GM10266 (cell line): ENCODE results near the gene ATRN.
"Not testable (repeated sequence)": the region's sequence is repeated elsewhere in the genome, so short reads cannot be mapped to it uniquely, and the experiment has no call there.

ENCODE experiments used
- DNase-seq: peaks from one replicate; pipeline ENCODE4 v3.0.0; 2012; ENCODE audit errors: extremely low spot score
- TF ChIP-seq, protein P1 (sequence below): IDR thresholded peaks from 2 replicates; pipeline ENCODE4 v1.5.1; 2012; ENCODE audit warnings: mild to moderate bottlenecking, low read depth; ENCODE audit not compliant: control insufficient read depth, insufficient read depth; ENCODE audit errors: missing control alignments

Gene ATRN

DNA sequence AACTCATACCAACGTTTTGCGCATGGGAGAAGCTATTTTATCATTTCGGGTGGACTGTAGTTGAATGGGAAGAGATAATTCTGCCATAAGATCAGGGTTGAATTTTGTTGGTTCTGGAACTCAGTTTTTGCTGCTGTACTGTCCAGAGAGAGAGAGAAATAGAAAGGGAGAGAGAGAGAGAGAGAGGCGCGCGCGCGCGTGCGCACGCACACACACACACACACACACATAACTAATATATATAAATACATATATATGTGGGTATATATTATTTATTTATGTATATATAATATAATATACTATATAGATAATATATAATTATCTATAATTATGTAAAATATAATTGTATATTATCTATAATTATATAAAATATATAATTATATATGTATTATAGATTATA is 21.9 kb downstream of the ATRN start:
- TF ChIP-seq, protein P1, sequence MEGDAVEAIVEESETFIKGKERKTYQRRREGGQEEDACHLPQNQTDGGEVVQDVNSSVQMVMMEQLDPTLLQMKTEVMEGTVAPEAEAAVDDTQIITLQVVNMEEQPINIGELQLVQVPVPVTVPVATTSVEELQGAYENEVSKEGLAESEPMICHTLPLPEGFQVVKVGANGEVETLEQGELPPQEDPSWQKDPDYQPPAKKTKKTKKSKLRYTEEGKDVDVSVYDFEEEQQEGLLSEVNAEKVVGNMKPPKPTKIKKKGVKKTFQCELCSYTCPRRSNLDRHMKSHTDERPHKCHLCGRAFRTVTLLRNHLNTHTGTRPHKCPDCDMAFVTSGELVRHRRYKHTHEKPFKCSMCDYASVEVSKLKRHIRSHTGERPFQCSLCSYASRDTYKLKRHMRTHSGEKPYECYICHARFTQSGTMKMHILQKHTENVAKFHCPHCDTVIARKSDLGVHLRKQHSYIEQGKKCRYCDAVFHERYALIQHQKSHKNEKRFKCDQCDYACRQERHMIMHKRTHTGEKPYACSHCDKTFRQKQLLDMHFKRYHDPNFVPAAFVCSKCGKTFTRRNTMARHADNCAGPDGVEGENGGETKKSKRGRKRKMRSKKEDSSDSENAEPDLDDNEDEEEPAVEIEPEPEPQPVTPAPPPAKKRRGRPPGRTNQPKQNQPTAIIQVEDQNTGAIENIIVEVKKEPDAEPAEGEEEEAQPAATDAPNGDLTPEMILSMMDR: no peak

DNA sequence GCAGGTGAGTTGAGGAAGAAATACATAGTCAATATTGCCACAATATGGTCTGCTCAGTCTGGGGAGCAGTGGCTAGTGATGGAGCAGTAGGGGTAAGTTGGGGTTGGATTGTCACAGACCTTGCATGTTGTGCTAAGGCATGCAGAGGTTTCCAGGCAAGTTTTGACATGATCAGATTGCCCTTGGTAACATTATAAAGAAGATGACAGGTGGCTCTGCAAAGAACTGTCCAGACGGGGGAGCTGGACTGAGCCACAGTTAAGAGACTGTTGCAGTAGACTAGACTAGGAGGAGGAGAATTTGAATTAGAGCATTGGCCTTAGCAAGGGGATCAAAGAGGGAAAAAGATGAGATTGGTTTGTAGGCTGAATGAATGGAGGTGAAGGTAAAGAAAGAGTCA is 23.4 kb downstream of the ATRN start:
- DNase-seq: no peak
- TF ChIP-seq, protein P1: no peak

More for the DNA sequence above, 21.9 kb downstream of the ATRN start:
- no peak for DNase-seq

- TF ChIP-seq, protein P1: no peak
- DNase-seq: no peak
These were observed 32.1 kb downstream of the ATRN start for GRCh38 chr20:3502878-3503277.

GRCh38 chr20:3505148-3505547 is 34.3 kb downstream of the ATRN start:
- DNase-seq: no peak
- TF ChIP-seq, protein P1: no peak

DNA sequence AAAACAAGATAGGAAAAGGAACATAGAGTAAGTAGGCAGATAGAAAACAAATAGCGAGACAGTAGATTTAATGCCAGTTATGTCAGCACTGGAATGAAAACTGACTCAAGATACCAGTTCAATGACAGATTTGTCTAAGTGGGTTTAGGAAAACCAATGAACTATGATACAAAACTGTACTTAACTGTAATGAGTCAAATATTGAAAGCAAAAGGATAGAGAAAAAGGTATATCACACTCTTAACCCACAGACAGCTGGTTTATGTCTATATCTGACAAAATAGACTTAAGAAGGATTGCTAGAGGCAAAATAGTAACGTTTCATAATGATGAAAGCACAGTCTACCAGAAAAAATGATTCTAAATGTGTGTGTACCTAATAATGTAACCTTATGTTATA is 38.2 kb downstream of the ATRN start:
- no peak for DNase-seq
- TF ChIP-seq, protein P1: no peak

DNA sequence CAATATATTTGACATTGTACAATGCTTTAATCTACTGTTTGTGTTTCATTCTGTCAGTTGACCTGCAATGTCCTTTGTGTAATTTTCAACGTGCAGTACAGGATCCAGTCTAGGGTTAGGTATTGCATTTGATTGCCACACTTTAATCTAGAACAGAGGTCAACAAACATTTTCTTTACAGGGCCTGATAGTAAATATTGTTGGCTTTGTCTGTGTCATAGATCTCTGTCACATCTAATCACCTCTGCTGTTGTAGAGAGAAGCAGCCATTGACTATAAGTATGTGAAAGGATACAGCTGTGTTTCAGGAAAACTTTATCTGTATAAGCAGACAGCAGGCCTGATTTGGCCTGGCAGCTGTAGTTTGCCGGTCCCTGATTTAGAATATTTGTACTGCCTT is 39.3 kb downstream of the ATRN start:
- DNase-seq: no peak
- TF ChIP-seq, protein P1: no peak

DNA sequence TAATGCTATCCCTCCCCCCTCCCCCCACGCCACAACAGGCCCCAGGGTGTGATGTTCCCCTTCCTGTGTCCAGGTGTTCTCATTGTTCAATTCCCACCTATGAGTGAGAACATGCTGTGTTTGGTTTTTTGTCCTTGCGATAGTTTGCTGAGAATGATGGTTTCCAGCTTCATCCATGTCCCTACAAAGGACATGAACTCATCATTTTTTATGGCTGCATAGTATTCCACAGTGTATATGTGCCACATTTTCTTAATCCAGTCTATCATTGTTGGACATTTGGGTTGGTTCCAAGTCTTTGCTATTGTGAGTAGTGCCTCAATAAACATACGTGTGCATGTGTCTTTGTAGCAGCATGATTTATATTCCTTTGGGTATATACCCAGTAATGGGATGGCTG is 41.4 kb downstream of the ATRN start:
- not testable (repeated sequence) for DNase-seq

- TF ChIP-seq, protein P1: no peak
- no peak for DNase-seq
These were observed 43.3 kb downstream of the ATRN start for GRCh38 chr20:3514012-3514642.
